ENCODE results near the gene AP1S1.

AP1S1 gene

GRCh38 chr7:101205901-101206664 is 51.8 kb downstream of the AP1S1 start:
- no peak for DNase-seq (ENCODE audit: low read depth)
- TF ChIP-seq CTCF (IDR thresholded peaks at IDR 0.05; ENCODE audit: control insufficient read depth, insufficient read depth, low read depth, low read length, missing control alignments): no peak
- no peak overlapping the region for H3K4me3 ChIP-seq (ENCODE audit: control insufficient read depth, low read depth, low read length)

GRCh38 chr7:101206665-101207042 is 52.4 kb downstream of the AP1S1 start:
- TF ChIP-seq CTCF (IDR thresholded peaks at IDR 0.05; ENCODE audit: control insufficient read depth, insufficient read depth, low read depth, low read length, missing control alignments): no peak
- no peak for DNase-seq (ENCODE audit: low read depth)
- H3K4me3 ChIP-seq (ENCODE audit: control insufficient read depth, low read depth, low read length): no peak overlapping the region

- DNase-seq (ENCODE audit: low read depth): no peak
- H3K4me3 ChIP-seq (ENCODE audit: control insufficient read depth, low read depth, low read length): no peak overlapping the region
- no peak for TF ChIP-seq CTCF (IDR thresholded peaks at IDR 0.05; ENCODE audit: control insufficient read depth, insufficient read depth, low read depth, low read length, missing control alignments)
Measured at GRCh38 chr7:101207459-101207858, 53.2 kb downstream of the AP1S1 start.

- no peak for DNase-seq (ENCODE audit: low read depth)
- no peak overlapping the region for H3K4me3 ChIP-seq (ENCODE audit: control insufficient read depth, low read depth, low read length)
- TF ChIP-seq CTCF (IDR thresholded peaks at IDR 0.05; ENCODE audit: control insufficient read depth, insufficient read depth, low read depth, low read length, missing control alignments): no peak
Measured at GRCh38 chr7:101208794-101209193, 54.5 kb downstream of the AP1S1 start.

- DNase-seq (ENCODE audit: low read depth): no peak
- no peak for TF ChIP-seq CTCF (IDR thresholded peaks at IDR 0.05; ENCODE audit: control insufficient read depth, insufficient read depth, low read depth, low read length, missing control alignments)
Measured at GRCh38 chr7:101210143-101210542, 55.9 kb downstream of the AP1S1 start.

More at GRCh38 chr7:101210143-101210542, 55.9 kb downstream of the AP1S1 start:
- H3K4me3 ChIP-seq (ENCODE audit: control insufficient read depth, low read depth, low read length): no peak overlapping the region
